ENCODE data around the gene KCNJ5. TPM values are rescaled to one million over a fixed set of nuclear protein-coding genes. Genes with fewer than 3 reads are reported as not detected.

Gene KCNJ5
- total RNA-seq, 4 donors from 2014 or later = 0.30 to 1.2 (median 0.76) TPM

DNA sequence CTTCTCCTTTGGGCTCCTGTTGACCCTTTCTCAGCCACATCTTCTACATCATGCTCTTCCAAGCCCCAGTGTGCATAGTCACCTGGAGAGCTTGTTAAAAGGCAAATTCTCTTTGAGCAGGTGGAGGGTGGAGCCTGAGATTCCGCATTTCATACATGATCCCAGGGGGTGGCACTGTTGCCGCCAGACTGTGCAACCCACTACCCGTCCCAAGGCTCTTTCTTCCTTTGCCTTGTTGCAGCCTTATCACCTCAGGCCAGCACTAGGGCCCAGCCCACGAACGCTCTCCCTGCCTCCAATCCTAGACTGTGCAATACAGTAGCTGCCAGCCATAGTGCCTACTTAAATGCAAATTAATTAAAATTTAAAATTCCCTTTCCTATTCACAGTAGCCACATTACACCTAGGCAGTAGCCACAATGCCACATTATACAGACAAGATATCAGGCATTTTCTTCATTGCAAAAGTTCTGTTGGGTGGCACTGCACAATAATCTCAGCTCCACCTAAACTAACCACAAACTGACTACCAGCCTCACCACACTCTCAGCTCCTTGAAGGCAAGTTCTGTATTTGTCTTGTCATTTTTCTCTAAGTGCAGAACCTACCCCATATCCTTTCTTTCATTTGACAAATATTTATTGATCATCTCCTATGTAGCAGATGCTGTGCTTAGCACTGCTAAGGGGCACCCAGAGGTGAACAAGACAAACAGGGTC, 4.6 kb upstream of the KCNJ5 start:
- H3K27me3 ChIP-seq = peaks cover 0 to 46% of the 10 kb centered on the region in 2 donors
- peaks cover 0 to 16% (median 10%) of the 10 kb centered on the region in 4 donors for H3K4me1 ChIP-seq
- no peak overlapping the region for H3K4me3 ChIP-seq
- no peak for TF ChIP-seq CTCF (IDR thresholded peaks at IDR 0.05)
- no peaks in the 10 kb centered on the region for H3K9me3 ChIP-seq
- 62 to 67% methylated on average over 5 of the region's 5 CpGs for WGBS, 2 donors
- no peaks in the 10 kb centered on the region for H3K36me3 ChIP-seq
- H3K27ac ChIP-seq = no peak overlapping the region
- DNase-seq (ENCODE audit: low spot score in 2 of 2) = no peak

GRCh38 chr11:128888034-128888985, 2.8 kb upstream of the KCNJ5 start:
- no peaks in the 10 kb centered on the region for H3K36me3 ChIP-seq
- H3K4me3 ChIP-seq = no peak overlapping the region
- DNase-seq (ENCODE audit: low spot score in 2 of 2) = no peak
- H3K27ac ChIP-seq = no peak overlapping the region
- 65 to 74% methylated on average over 15 of the region's 15 CpGs for WGBS, 2 donors
- H3K9me3 ChIP-seq = no peaks in the 10 kb centered on the region
- peaks cover 0 to 41% of the 10 kb centered on the region in 2 donors for H3K27me3 ChIP-seq
- TF ChIP-seq CTCF (IDR thresholded peaks at IDR 0.05) = no peak
- TF ChIP-seq EP300 (IDR thresholded peaks at IDR 0.05) = no peak
- no peak for TF ChIP-seq POLR2A (IDR thresholded peaks at IDR 0.05)
- peaks cover 0 to 19% (median 10%) of the 10 kb centered on the region in 4 donors for H3K4me1 ChIP-seq

GRCh38 chr11:128889657-128890213, 1.4 kb upstream of the KCNJ5 start:
- DNase-seq (ENCODE audit: low spot score in 2 of 2) = no peak
- Histone ChIP-seq H3K27me3 (peaks cover 0 to 41% of the 10 kb centered on the region in 2 donors), H3K9me3 (no peaks in the 10 kb centered on the region), H3K4me3 (no peak overlapping the region), H3K4me1 (peaks cover 0 to 19% (median 10%) of the 10 kb centered on the region in 4 donors), H3K36me3 (no peaks in the 10 kb centered on the region), H3K27ac (no peak overlapping the region)
- 73 to 88% methylated on average over 7 to 8 of the region's 8 CpGs for WGBS, 2 donors
- TF ChIP-seq POLR2A (IDR thresholded peaks at IDR 0.05) (no peak), EP300 (IDR thresholded peaks at IDR 0.05) (no peak), CTCF (IDR thresholded peaks at IDR 0.05) (no peak)

DNA sequence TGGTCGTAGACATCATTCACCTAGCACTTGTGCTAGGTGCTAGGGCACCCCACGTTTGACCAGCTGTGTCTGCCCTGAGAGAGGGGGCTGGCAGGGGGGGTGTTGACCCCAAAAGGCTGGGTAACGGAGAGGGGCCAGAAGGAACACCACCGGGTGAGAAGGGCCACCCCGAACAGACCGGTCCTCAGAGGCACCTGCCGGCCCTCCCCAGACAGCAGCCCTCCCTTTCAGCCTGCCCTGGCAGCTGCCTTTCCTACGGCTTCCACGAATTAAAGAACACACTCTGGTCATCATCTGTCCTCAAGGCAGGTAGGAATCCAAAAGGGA, 977 bp upstream of the KCNJ5 start:
- no peak for DNase-seq (ENCODE audit: low spot score in 2 of 2)
- Histone ChIP-seq H3K27me3 (peaks cover 0 to 41% of the 10 kb centered on the region in 2 donors), H3K4me1 (peaks cover 0 to 19% (median 10%) of the 10 kb centered on the region in 4 donors), H3K9me3 (no peaks in the 10 kb centered on the region), H3K27ac (no peak overlapping the region), H3K36me3 (no peaks in the 10 kb centered on the region), H3K4me3 (peak overlapping the region in 3 of 4 donors; percentile 26 to 62 (median 49))
- 16 to 35% methylated on average over 9 of the region's 9 CpGs for WGBS, 2 donors
- TF ChIP-seq POLR2A (IDR thresholded peaks at IDR 0.05) (no peak), EP300 (IDR thresholded peaks at IDR 0.05) (no peak)

DNA sequence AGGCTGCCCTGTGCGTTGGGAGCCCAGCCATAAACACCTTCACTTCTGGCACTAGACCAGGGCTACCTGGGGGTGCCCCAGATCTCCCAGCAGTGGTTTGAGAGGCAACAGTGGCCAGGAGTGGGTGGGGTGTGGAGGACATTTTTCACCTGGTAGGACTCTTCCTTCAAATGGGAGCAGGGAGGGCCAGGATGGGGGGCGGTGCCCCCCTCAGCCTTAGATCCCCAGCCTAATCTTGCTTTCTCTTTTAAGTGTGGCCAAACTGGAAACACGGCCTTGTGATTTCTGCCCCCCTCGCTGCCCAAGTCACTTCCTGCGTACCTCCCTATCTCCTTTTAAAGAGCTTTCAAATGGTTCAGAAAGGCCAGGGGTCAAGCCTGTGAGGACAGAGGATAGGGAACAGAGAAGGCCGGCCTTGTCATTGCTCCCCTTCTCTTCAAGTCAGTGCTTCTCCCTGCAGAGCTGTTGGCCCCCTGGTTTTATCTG, 800 bp downstream of the KCNJ5 start:
- TF ChIP-seq EP300 (IDR thresholded peaks at IDR 0.05) = no peak
- TF ChIP-seq POLR2A (IDR thresholded peaks at IDR 0.05) = no peak
- TF ChIP-seq CTCF (IDR thresholded peaks at IDR 0.05) = no peak
- Histone ChIP-seq H3K27me3 (peaks cover 0 to 41% of the 10 kb centered on the region in 2 donors), H3K9me3 (no peaks in the 10 kb centered on the region), H3K4me1 (peaks cover 0 to 25% (median 10%) of the 10 kb centered on the region in 4 donors), H3K27ac (peak overlapping the region in 2 of 4 donors; percentile 28 to 60), H3K36me3 (no peaks in the 10 kb centered on the region), H3K4me3 (peak overlapping the region in 1 of 4 donors; percentile 62)
- no peak for DNase-seq (ENCODE audit: low spot score in 2 of 2)
- 66 to 67% methylated on average over 5 to 6 of the region's 6 CpGs for WGBS, 2 donors

Measured in tibial nerve (tissue), 4 donors.